ENCODE measurements around the gene TPSD1.
"Not testable (repeated sequence)": the region's sequence is repeated elsewhere in the genome, so short reads cannot be mapped to it uniquely, and the experiment has no call there.

The TPSD1 gene

DNA sequence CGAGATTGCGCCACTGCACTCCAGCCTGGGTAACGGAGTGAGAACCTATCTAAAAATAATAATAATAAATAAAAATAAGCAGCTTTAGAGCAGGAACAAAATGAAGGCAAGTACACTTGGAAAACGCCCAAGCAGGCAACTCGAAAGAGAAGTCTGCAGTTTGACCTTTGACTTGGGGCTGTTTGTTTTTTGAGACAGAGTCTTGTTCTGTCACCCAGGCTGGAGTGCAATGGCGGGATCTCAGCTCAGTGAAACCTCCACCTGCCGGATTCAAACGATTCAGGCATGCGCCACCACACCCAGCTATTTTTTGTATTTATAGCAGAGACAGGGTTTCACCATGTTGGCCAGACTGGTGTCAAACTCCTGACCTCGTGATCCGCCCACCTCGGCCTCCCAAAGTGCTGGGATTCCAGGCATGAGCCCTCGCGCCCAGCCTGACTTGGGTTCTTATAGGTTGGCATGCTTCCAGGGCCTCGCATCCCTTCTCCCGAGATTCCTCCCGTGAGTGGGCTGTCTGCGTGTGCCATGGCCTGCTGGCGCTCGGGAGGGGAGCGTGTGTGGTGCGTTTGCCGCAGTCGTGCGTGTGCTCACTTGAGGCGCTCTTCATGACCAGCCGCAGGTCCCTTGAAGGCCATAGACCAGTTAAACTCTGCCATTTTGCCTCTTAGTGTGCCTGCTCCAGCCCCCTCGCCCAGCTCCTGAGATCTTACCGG lies 35.1 kb downstream of the TPSD1 start:
- H3K27me3 Mint-ChIP-seq = peaks cover 30% of the 10 kb centered on the region
- H3K27ac Mint-ChIP-seq = no peak overlapping the region
- no peak overlapping the region for H3K4me3 Mint-ChIP-seq
- no peaks in the 10 kb centered on the region for H3K9me3 Mint-ChIP-seq
- H3K4me1 Mint-ChIP-seq = no peaks in the 10 kb centered on the region
- no peaks in the 10 kb centered on the region for H3K36me3 Mint-ChIP-seq

DNA sequence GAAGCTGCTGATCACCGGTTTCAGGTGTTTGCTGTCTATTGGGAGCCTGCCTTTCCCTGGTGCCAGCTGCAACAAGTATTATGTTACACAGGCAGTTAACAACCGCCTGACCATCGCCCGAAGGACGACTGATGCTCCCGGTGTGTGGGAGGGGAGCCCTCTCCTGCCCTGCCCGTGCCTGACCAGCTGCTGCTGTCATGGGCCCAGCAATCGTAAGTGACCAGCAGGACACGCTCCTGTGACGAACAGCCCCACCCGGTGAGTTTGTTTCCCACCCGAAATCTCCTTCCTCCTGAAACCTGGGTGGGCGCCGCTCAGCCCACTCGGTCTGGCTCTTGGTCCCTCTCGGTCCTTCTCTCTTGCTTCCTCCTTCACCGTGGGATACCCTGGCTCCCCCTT lies 35.7 kb downstream of the TPSD1 start:
- no peaks in the 10 kb centered on the region for H3K9me3 Mint-ChIP-seq
- H3K4me3 Mint-ChIP-seq = no peak overlapping the region
- peaks cover 30% of the 10 kb centered on the region for H3K27me3 Mint-ChIP-seq
- peak overlapping the region; percentile 17 for H3K27ac Mint-ChIP-seq
- no peaks in the 10 kb centered on the region for H3K4me1 Mint-ChIP-seq
- H3K36me3 Mint-ChIP-seq = no peaks in the 10 kb centered on the region

DNA sequence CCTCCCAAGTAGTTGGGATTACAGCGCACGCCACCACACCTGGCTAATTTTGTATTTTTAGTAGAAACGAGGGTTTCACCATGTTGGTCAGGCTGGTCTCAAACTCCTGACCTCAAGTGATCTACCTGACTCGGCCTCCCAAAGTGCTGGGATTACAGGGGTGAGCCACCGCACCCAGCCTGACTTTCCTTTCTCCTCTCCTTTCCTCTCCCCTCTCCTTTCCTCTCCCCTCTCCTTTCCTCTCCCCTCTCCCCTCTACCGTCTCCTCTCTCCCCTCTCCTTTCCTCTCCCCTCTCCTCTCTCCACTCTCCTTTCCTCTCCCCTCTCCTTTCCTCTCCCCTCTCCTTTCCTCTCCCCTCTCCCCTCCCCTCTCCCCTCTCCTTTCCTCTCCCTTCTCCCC lies 36.3 kb downstream of the TPSD1 start:
- H3K27ac Mint-ChIP-seq, H3K4me3 Mint-ChIP-seq, H3K4me1 Mint-ChIP-seq, H3K9me3 Mint-ChIP-seq, H3K36me3 Mint-ChIP-seq: not testable (repeated sequence)
- H3K27me3 Mint-ChIP-seq = peaks cover 30% of the 10 kb centered on the region

DNA sequence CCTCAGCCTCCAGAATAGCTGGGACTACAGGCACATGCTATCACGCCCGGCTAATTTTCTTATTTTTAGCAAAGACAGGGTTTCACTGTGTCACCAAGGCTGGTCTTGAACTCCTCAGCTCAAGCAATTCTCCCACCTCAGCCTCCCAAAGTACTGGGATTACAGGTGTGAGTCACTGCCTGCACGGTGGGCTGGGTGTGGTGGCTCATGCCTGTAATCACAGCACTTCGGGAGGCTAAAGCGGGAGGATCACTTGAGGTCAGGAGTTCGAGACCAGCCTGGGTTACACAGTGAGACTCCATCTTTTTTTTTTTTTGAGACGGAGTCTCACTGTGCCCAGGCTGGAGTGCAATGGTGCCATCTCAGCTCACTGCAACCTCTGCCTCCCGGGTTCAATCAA lies 36.9 kb downstream of the TPSD1 start:
- peaks cover 27% of the 10 kb centered on the region for H3K27me3 Mint-ChIP-seq
- not testable (repeated sequence) for H3K27ac Mint-ChIP-seq, H3K9me3 Mint-ChIP-seq, H3K36me3 Mint-ChIP-seq, H3K4me3 Mint-ChIP-seq, H3K4me1 Mint-ChIP-seq

DNA sequence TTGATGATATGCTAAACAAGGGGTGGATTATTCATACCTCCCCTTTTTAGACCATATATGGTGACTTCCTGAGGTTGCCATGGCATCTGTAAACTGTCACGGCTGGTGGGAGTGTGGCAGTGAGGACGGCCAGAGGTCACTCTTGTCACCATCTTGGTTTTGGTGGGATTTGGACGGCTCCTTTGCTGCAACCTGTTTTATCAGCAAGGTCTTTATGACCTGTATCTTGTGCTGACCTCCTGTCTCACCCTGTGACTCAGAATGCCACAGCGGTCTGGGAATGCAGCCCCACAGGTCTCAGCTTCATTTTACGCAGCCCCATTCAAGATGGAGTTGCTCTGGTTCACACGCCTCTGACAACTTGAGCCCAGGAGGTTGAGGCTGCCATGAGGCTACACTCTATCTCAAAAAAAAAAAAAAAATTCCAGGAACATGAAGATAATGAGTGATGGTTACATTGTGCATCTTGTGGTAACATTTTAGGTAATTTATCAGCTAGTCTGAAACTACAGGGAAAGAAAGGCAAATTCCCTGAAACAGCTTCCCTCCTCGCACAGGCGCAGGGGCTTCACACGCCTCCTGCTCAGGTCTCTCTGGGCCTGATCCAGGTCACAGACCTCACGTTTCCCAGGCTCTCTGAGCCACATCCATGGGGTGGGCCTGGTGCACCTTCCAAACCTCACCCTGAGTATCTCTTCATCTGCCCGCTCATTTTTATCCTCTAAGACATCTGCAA lies 38.2 kb downstream of the TPSD1 start:
- Mint-ChIP-seq H3K36me3 (no peaks in the 10 kb centered on the region), H3K4me3 (no peak overlapping the region), H3K27ac (no peak overlapping the region), H3K4me1 (no peaks in the 10 kb centered on the region), H3K27me3 (peaks cover 27% of the 10 kb centered on the region), H3K9me3 (no peaks in the 10 kb centered on the region)

DNA sequence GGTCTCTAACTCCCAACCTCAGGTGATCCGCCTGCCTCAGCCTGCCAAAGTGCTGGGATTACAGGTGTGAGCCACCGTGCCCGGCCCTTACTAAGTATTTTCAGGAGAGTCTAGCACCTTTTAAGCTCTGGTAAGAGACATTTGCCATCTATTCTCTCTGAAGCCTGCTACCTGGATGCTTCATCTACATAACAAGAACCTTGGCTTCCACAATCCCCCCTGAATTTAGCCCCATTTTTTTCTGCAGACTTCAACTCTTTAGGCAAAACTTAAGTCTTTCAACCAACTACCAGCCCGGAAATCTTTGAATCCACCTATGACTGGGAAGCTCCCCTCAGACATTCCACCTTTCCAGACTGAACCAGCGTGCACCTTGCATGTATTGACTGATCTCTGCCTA lies 39.6 kb downstream of the TPSD1 start:
- Mint-ChIP-seq H3K36me3 (no peaks in the 10 kb centered on the region), H3K27me3 (peaks cover 25% of the 10 kb centered on the region), H3K9me3 (no peaks in the 10 kb centered on the region), H3K27ac (no peak overlapping the region), H3K4me3 (no peak overlapping the region), H3K4me1 (no peaks in the 10 kb centered on the region)

DNA sequence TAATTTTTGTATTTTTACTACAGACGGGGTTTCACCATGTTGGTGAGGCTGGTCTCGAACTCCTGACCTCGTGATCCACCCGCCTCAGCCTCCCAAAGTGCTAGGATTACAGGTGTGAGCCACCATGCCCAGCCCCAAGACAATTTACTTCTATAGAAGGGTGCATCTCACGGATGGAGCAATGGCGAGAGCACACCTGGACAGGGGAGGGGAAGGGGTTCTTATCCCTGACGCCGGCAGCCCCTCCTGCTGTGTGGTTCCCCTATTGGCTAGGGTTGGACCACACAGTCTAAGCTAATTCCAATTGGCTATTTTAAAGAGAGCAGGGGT lies 40.8 kb downstream of the TPSD1 start:
- not testable (repeated sequence) for H3K4me1 Mint-ChIP-seq

DNA sequence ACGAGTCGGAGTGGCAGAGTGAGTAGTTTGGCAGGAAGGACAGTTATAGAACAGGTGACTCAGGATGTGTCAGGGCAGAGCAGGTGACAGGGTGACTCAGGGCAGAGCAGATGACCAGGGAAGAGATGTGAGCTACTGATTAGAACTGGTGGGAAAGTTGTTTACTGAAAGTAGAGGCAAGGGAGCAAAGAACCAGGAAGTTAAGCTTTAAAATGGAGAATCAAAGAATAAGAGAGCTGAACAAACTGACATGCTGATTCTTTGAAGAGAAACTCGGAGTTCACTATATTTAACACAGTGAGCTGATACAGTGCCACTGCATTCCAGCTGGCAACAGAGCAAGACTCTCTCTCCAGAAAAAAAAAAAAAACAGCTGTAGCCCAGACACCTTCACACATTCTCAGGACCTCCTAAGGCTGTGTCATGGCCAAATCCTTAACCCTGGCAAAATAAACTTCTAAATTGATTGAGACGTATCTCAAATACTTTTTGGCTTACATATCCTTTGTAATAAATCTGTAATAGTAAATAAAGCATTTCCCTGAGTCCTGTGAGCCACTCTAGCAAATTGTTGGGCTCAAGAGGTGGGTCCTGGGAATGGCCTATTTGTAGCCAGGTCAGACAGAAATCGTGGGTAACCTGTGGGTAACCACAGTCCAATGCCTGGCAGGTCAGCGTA lies 41.3 kb downstream of the TPSD1 start:
- Mint-ChIP-seq H3K4me3 (no peak overlapping the region), H3K27ac (no peak overlapping the region)

More for the DNA sequence above, 40.8 kb downstream of the TPSD1 start:
- H3K27ac Mint-ChIP-seq, H3K36me3 Mint-ChIP-seq, H3K4me3 Mint-ChIP-seq, H3K9me3 Mint-ChIP-seq: not testable (repeated sequence)
- H3K27me3 Mint-ChIP-seq = peaks cover 21% of the 10 kb centered on the region

DNA sequence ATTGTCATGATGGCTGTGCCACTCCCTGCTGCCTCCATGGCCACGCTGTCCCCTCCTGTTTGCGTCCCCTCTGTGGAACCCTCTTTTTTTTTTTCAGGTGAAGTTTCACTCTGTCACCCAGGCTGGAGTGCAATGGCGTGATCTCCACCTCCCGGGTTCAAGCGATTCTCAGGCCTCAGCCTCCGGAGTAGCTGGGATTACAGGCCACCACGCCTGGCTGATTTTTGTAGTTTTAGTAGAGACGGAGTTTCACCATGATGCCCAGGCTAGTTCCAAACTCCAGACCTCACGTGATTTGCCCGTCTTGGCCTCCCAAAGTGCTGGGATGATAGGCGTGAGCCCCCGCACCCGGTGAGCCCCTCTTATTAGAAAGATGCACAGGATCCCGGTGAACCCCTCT lies 42.5 kb downstream of the TPSD1 start:
- Mint-ChIP-seq H3K36me3 (no peaks in the 10 kb centered on the region), H3K9me3 (no peaks in the 10 kb centered on the region), H3K4me1 (peaks cover 6% of the 10 kb centered on the region), H3K27ac (peak overlapping the region; percentile 4), H3K4me3 (no peak overlapping the region), H3K27me3 (peaks cover 12% of the 10 kb centered on the region)

More for the DNA sequence above, 41.3 kb downstream of the TPSD1 start:
- Mint-ChIP-seq H3K36me3 (no peaks in the 10 kb centered on the region), H3K4me1 (peaks cover 6% of the 10 kb centered on the region), H3K9me3 (no peaks in the 10 kb centered on the region), H3K27me3 (peaks cover 17% of the 10 kb centered on the region)

DNA sequence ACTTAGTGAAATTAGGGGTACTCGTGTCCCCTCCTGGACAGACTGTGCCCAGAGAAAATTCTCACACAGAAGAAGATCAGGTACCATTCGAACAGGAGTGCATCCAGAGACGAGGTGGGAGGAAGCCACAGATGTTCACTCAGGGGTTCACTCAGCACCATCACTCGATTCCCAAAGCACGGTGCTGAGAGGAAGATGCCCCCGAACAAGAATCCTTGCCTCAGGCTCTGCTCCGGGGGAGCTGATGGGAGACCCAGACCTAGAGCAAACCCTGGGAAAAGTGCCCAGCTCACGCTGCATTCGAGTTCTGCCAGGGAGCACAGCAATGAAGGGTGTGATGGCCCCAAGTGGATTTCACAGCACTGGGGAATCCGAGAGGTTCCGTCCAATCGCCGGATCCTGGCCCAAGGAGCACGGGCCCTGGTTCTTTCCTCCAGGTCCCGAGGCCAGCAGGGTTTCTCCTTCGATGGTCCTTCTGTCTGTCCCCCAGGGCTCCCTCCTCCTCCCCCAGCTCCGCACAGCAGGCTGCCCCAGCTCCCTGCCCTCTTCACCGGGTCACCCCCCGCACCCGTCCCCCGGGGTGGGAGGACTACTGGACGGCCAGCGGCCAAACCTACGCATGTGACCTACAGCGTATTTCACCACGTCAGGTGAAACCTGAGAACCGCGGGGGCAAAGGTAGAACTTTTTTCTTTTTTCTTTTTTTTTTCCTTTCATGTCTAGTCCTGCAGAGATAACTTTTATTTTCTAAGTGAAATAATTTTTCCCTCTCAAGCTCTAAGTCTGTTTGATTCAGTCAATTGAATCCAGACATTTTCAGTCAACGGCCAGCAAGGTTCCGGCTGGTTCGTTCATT lies 43.4 kb downstream of the TPSD1 start:
- Mint-ChIP-seq H3K4me1 (peaks cover 11% of the 10 kb centered on the region), H3K36me3 (no peaks in the 10 kb centered on the region), H3K27ac (no peak overlapping the region), H3K27me3 (peaks cover 10% of the 10 kb centered on the region), H3K4me3 (no peak overlapping the region), H3K9me3 (no peaks in the 10 kb centered on the region)

DNA sequence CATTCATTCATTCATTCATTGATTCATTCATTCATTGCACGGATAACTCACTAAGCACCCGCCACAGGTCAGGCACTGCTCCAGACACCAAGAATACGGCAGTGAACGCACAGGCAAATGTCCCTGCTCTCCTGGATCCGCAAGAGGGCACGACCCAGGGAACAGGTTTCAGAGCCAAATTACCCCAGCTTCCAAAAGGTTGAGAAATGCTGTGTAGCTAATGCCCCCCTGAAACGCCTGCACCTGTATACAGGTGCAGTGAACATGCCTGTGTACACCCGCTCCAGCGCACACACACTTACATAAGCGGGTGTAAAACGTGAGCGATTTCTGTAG lies 44.0 kb downstream of the TPSD1 start:
- Mint-ChIP-seq H3K36me3 (no peaks in the 10 kb centered on the region), H3K27me3 (peaks cover 7% of the 10 kb centered on the region), H3K9me3 (no peaks in the 10 kb centered on the region), H3K4me1 (peaks cover 13% of the 10 kb centered on the region), H3K4me3 (no peak overlapping the region), H3K27ac (no peak overlapping the region)

DNA sequence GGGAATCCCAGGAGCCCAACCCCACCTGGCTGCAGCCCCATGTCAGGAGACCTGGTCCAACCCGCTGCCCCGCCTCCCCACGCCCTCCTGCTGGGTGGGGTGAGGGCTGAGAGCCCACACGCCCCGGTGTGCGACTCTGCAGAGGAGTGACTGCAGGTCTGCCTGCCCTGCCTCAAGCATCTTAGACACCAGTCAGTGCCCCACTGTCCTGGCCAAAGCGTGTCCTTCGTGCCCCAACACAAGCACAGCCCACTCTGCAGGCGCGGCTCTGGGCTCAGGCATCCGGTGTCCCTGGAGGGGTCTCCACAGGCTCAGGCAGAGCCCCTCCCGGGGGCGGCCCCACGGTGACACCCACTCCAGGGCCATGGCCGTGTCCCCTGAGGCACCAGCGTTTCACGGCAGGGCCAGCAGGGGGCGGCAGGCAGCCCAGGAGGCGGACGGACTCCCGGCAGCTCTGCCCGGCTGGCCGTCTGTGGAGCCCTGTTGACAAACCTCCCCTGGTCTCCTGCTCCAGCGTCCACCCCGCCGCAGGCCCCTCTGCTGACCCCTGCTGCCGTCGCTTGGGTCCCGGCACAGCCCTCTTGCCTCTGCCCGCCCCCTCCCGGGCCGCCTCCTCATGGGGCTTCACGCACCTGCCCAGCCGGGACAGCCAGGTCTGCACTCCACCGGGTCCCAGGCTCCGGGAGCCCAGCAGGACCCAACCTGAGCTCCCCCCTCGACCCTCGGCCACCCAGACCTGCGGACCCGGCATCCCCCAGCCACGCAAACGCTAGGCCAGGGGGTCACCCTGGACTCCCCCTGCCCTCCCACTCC lies 45.0 kb downstream of the TPSD1 start:
- Mint-ChIP-seq H3K27me3 (peaks cover 3% of the 10 kb centered on the region), H3K9me3 (no peaks in the 10 kb centered on the region), H3K4me3 (no peak overlapping the region), H3K36me3 (no peaks in the 10 kb centered on the region), H3K27ac (no peak overlapping the region), H3K4me1 (peaks cover 13% of the 10 kb centered on the region)

DNA sequence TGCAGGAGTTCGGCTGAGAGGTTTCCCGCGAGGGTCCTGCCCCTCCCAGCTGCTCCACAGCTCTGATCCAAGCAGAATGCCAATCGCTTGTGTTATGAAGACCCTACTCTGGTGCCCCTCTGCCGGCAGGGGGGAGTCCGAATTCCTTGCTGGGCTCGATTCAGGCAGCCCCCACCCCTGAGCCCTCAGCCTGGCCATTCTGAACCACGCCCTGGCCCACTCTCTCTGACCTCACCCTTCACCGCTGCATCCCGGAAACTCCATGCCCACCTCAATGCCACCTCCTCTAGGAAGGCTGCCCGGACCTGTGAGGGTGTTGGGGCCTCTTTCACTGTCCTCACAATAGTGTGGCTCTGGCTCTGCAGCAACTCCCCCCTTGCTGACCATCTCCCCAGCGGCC lies 45.7 kb downstream of the TPSD1 start:
- H3K9me3 Mint-ChIP-seq = no peaks in the 10 kb centered on the region
- H3K36me3 Mint-ChIP-seq = no peaks in the 10 kb centered on the region
- H3K27ac Mint-ChIP-seq = peak overlapping the region; percentile 59
- peaks cover 17% of the 10 kb centered on the region for H3K4me1 Mint-ChIP-seq
- no peak overlapping the region for H3K4me3 Mint-ChIP-seq
- peaks cover 3% of the 10 kb centered on the region for H3K27me3 Mint-ChIP-seq

DNA sequence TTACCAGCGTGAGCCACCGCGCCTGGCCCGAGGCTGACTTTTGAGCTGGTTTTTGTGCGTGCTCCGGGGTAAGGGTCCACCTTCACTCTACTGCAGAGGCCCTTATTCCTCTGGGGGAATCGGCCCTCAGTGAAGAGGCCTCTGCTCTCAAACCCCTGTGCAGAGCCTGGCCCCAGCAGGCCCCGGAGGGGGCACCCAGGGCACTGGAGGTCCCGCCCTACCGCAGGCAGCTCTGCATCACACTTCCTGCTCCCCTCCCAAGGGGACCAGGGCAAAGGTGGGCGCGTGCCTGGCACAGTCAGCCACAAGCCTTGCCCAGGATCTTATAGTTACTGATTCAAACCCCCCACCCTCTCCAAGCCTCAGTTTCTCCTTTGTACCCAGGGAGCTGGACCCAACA lies 50.0 kb downstream of the TPSD1 start:
- no peak overlapping the region for H3K27ac Mint-ChIP-seq
- peaks cover 4% of the 10 kb centered on the region for H3K36me3 Mint-ChIP-seq
- H3K9me3 Mint-ChIP-seq = no peaks in the 10 kb centered on the region
- H3K27me3 Mint-ChIP-seq = no peaks in the 10 kb centered on the region
- H3K4me3 Mint-ChIP-seq = no peak overlapping the region
- H3K4me1 Mint-ChIP-seq = peaks cover 33% of the 10 kb centered on the region

DNA sequence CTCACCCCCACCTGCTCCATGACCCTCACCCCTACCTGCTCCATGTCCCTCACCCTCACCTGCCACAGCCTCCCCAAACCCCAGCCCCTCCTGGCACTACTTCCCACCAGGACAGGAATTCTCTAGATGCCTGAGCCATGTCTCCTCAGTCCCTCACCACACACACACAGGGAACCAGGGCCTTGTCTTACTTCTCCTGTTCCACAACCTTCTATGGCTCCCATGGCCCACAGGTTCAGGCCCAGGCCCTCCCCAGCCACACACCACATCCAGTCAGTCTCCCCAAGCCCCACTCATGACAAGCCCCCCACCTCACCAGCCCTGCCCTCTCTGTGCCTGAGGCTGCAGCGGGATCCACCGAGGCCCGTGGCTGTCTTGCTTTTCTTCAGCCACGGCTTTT lies 50.5 kb downstream of the TPSD1 start:
- Mint-ChIP-seq H3K27me3 (no peaks in the 10 kb centered on the region), H3K36me3 (peaks cover 4% of the 10 kb centered on the region), H3K9me3 (no peaks in the 10 kb centered on the region), H3K27ac (no peak overlapping the region), H3K4me1 (peaks cover 38% of the 10 kb centered on the region), H3K4me3 (peak overlapping the region; percentile 39)

All from activated naive CD4-positive, alpha-beta T cell treated with anti-CD3 and anti-CD28 coated beads, Interleukin-2, amount 50 U/mL, for 24 hours (primary cell).